Gastrocnemius medialis (tissue), 4 donors: Measurements from ENCODE around the gene NIBAN1. TPM values are rescaled to one million over a fixed set of nuclear protein-coding genes. Genes with fewer than 3 reads are reported as not detected.

ENCODE experiments used
- ATAC-seq, 2 donors: fragments of 150-250 bp; one replicate each; pipeline ENCODE4 v1.9.1; 2016
- DNase-seq, 2 donors: peaks; one replicate each; pipeline ENCODE4 v3.0.0-alpha.2; 2019
- H3K27ac ChIP-seq, 4 donors: fragments of 200-600 bp; sonication (generic); 1 replicate in 1 of 4; 2 replicates in 3 of 4; pipeline ENCODE4 v1.5.1; 2016 to 2018; ENCODE audit warnings: mild to moderate bottlenecking in 2 of 4, moderate library complexity in 1 of 4
- H3K27me3 ChIP-seq, 3 donors: fragments of 200-600 bp; sonication (generic) in 2 of 3; 1 replicate in 1 of 3; 2 replicates in 2 of 3; pipeline versions ENCODE4 v1.5.1 to v1.6.0; 2016 to 2019; ENCODE audit warnings: mild to moderate bottlenecking in 1 of 3, moderate library complexity in 1 of 3
- H3K36me3 ChIP-seq, 2 donors: fragments of 200-600 bp; sonication (generic) in 1 of 2; one replicate each; pipeline ENCODE4 v1.5.1; 2017 to 2018
- H3K4me1 ChIP-seq, 2 donors: fragments of 200-600 bp; sonication (generic) in 1 of 2; one replicate each; pipeline ENCODE4 v1.5.1; 2016 to 2017; ENCODE audit warnings: mild to moderate bottlenecking in 2 of 2
- H3K4me3 ChIP-seq, 4 donors: fragments of 200-600 bp; sonication (generic) in 3 of 4; 1 replicate in 1 of 4; 2 replicates in 3 of 4; pipeline ENCODE4 v1.5.1; 2016 to 2019; ENCODE audit warnings: mild to moderate bottlenecking in 2 of 4
- H3K9me3 ChIP-seq, 3 donors: fragments of 200-600 bp; sonication (generic) in 2 of 3; 1 replicate in 1 of 3; 2 replicates in 2 of 3; pipeline ENCODE4 v1.5.1; 2016 to 2019
- CTCF ChIP-seq, 5 experiments: fragments of 450-650 bp in 3 of 5; fragments of 200-600 bp in 2 of 5; sonication (generic) in 2 of 5; IDR thresholded peaks in 4 of 5; conservative IDR thresholded peaks in 1 of 5; 1 replicate in 4 of 5; 2 replicates in 1 of 5; pipeline ENCODE4 v1.5.1; 2016 to 2019; ENCODE audit warnings: antibody characterized with exemption in 5 of 5, mild to moderate bottlenecking in 3 of 5, moderate library complexity in 3 of 5
- POLR2A ChIP-seq, 2 donors: fragments of 450-650 bp; IDR thresholded peaks; one replicate each; pipeline ENCODE4 v1.6.1; 2017; ENCODE audit warnings: antibody characterized with exemption in 2 of 2, mild to moderate bottlenecking in 2 of 2, moderate library complexity in 2 of 2
- in situ Hi-C, 4 donors: fragments of 200-750 bp; cut with MboI; loops; one replicate each; pipeline versions ENCODE4 v1.15.0 to v1.8.0; 2017; ENCODE audit warnings: low sequenced_read_pairs in 4 of 4
- intact Hi-C: fragments of 100-400 bp; cut with DNase I; formaldehyde crosslinking; loops from one replicate; pipeline ENCODE4 v1.15.1; 2023; ENCODE audit warnings: low total_unique reads
- total RNA-seq, 4 donors: library from RNA; depleted of rRNA; stranded (reverse); fragments of >200 nt; gene quantifications; one replicate each; pipeline versions ENCODE4 v1.1.0 to v1.2.3, GENCODE V29; 2016

The NIBAN1 gene
- total RNA-seq, 4 donors from 2014 or later: 11.7 to 125 (median 19.7) TPM

- peaks cover 11 to 13% of the 10 kb centered on the region in 2 donors for H3K4me1 ChIP-seq
- no peaks in the 10 kb centered on the region for H3K9me3 ChIP-seq
Measured at GRCh38 chr1:184954232-184954995, 19.9 kb downstream of the NIBAN1 start.

DNA sequence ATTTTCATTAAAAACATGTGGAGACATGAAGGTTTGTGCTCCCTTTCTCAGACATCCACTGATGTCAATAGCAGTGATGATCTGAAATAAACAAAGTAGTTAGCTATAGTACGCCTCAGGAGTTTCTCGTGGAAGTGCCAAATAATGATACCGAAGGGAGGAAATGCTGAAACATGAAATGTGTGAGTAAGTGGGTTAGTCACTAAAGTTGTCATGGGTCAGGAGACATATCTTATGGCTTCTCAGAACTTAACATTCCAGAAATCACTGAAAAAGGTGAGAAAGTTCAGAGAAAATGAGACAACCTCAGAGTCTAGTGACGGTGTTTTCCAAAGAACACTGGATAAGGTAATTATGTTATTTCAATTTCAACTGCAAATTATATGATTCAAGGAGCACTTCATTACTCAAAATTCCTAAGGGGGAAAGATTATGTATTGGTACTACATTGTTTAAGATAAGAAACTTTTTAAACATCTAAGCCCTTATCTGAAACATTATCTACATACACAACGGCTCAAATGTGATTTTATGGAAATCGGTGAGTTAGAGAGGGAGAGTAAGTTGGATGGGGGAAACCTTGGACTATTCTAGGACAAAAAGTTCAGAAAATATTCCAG lies 20.6 kb downstream of the NIBAN1 start:
- TF ChIP-seq POLR2A (IDR thresholded peaks at IDR 0.05): no peak
- TF ChIP-seq CTCF (IDR thresholded peaks at IDR 0.05 in 4 of 5, conservative IDR thresholded peaks at IDR 0.05 in 1 of 5): no peak
- H3K36me3 ChIP-seq: no peaks in the 10 kb centered on the region
- no peak overlapping the region for H3K4me3 ChIP-seq
- DNase-seq: no peak
- H3K4me1 ChIP-seq: peaks cover 4 to 6% of the 10 kb centered on the region in 2 donors
- intact Hi-C loops (no loop called here), in situ Hi-C loops (no loop called here)
- ATAC-seq: no peak
- H3K27ac ChIP-seq: peak overlapping the region in 3 of 4 donors; percentile 3 to 46 (median 16)
- H3K27me3 ChIP-seq: no peaks in the 10 kb centered on the region
- no peaks in the 10 kb centered on the region for H3K9me3 ChIP-seq

More at GRCh38 chr1:184954232-184954995, 19.9 kb downstream of the NIBAN1 start:
- intact Hi-C loops: no loop called here
- in situ Hi-C loops: no loop called here
- TF ChIP-seq POLR2A (IDR thresholded peaks at IDR 0.05) (no peak), CTCF (IDR thresholded peaks at IDR 0.05 in 4 of 5, conservative IDR thresholded peaks at IDR 0.05 in 1 of 5) (no peak)
- Histone ChIP-seq H3K27me3 (no peaks in the 10 kb centered on the region), H3K27ac (peak overlapping the region in 3 of 4 donors; percentile 3 to 46 (median 16)), H3K4me3 (no peak overlapping the region), H3K36me3 (no peaks in the 10 kb centered on the region)
- DNase-seq (no peak), ATAC-seq (no peak)

DNA sequence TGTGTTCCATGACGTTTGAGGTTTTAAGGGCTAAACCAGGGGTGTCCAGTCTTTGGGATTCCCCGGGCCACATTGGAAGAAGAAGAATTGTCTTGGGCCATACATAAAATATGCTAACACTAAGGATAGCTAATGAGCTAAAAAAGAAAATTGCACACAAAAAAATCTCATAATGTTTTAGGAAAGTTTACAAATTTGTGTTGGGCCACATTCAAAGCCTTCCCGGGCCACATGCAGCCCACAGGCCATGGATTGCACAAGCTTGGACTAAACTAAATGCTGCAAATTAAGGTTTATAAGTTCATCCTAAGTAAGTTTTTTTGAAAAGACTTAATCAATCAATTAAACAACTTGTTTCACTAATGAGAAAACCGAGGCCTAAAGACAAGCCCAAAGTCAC lies 21.9 kb downstream of the NIBAN1 start:
- H3K27ac ChIP-seq: no peak overlapping the region
- no peaks in the 10 kb centered on the region for H3K4me1 ChIP-seq
- no peaks in the 10 kb centered on the region for H3K27me3 ChIP-seq
- no peaks in the 10 kb centered on the region for H3K9me3 ChIP-seq
- H3K4me3 ChIP-seq: no peak overlapping the region
- TF ChIP-seq POLR2A (IDR thresholded peaks at IDR 0.05) (no peak), CTCF (IDR thresholded peaks at IDR 0.05 in 4 of 5, conservative IDR thresholded peaks at IDR 0.05 in 1 of 5) (no peak)
- in situ Hi-C loops (no loop called here), intact Hi-C loops (no loop called here)
- ATAC-seq (no peak), DNase-seq (no peak)
- no peaks in the 10 kb centered on the region for H3K36me3 ChIP-seq

DNA sequence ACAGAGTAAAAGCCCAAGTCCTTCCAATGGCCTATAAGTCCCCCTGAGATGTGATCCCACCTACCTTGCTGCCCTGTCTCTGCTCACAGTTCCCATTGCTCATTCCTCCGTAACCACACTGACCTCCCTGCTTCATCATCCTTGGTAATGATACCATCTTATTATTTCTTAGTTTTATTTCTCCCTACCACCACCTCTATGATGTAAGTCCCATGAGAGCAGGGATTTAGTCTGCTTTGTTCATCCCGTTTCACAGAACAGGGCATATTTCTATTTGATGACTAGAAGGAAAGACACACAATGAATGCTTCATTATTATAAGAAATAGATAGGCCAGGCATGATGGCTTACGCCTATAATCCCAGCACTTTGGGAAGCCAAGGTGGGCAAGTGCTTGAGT lies 22.5 kb downstream of the NIBAN1 start:
- no peak overlapping the region for H3K27ac ChIP-seq
- no peaks in the 10 kb centered on the region for H3K36me3 ChIP-seq
- in situ Hi-C loops: no loop called here

More for the DNA sequence above, 22.5 kb downstream of the NIBAN1 start:
- DNase-seq (no peak), ATAC-seq (no peak)
- intact Hi-C loops: no loop called here
- TF ChIP-seq CTCF (IDR thresholded peaks at IDR 0.05 in 4 of 5, conservative IDR thresholded peaks at IDR 0.05 in 1 of 5) (no peak), POLR2A (IDR thresholded peaks at IDR 0.05) (no peak)
- Histone ChIP-seq H3K27me3 (no peaks in the 10 kb centered on the region), H3K9me3 (no peaks in the 10 kb centered on the region), H3K4me1 (no peaks in the 10 kb centered on the region), H3K4me3 (no peak overlapping the region)
